HEK293 (cell line): ENCODE data around the gene PAX2.

Experiments used
- CTCF ChIA-PET: fragments of 350-600 bp; formaldehyde crosslinking; extraction: SDS; loops from one replicate; lab custom pipeline; 2021; ENCODE audit warnings: antibody characterized with exemption; lab: Yijun Ruan, JAX
- POLR2A ChIA-PET: fragments of 300-600 bp; formaldehyde crosslinking; extraction: SDS; loops from one replicate; lab custom pipeline; 2020; ENCODE audit warnings: antibody characterized with exemption, inconsistent platforms; lab: Yijun Ruan, JAX
- H3K27ac ChIP-seq: fragments of 200-500 bp; sonication (Bioruptor generic); 2 replicates; pipeline ENCODE4 v1.5.1; 2014; ENCODE audit warnings: low read depth, low read length, control low read depth, inconsistent platforms; ENCODE audit errors: extremely low read depth
- H3K36me3 ChIP-seq, 2 experiments: fragments of 200-500 bp in 1 of 2; sonication (Bioruptor generic) in 1 of 2; 1 replicate in 1 of 2; 2 replicates in 1 of 2; pipeline ENCODE4 v1.5.1; 2014 to 2017; ENCODE audit warnings: inconsistent platforms in 2 of 2, low read length in 2 of 2; ENCODE audit not compliant: control insufficient read depth in 2 of 2, insufficient read depth in 1 of 2
- H3K4me1 ChIP-seq: fragments of 200-500 bp; sonication (Bioruptor generic); 2 replicates; pipeline ENCODE4 v1.5.1; 2014; ENCODE audit warnings: mild to moderate bottlenecking, low read length, inconsistent platforms; ENCODE audit not compliant: control insufficient read depth, insufficient read depth
- H3K4me3 ChIP-seq: 2 replicates; pipeline ENCODE4 v1.5.1; 2011; ENCODE audit warnings: low read depth, mild to moderate bottlenecking, control low read depth, low read length, moderate library complexity
- H3K9me3 ChIP-seq: fragments of 200-500 bp; sonication (Bioruptor generic); 2 replicates; pipeline ENCODE4 v1.5.1; 2014; ENCODE audit warnings: low read depth, low read length, inconsistent platforms; ENCODE audit not compliant: control insufficient read depth, insufficient read depth
- ATF2 ChIP-seq: fragments of 450-650 bp; formaldehyde crosslinking; IDR thresholded peaks from 2 replicates; pipeline ENCODE4 v1.5.1; 2016; ENCODE audit warnings: missing biosample characterization, missing genetic modification characterization, low read depth
- BCL11B ChIP-seq: fragments of 450-650 bp; formaldehyde crosslinking; IDR thresholded peaks from 2 replicates; pipeline ENCODE4 v1.5.1; 2016; ENCODE audit warnings: low read depth, missing biosample characterization, missing genetic modification characterization
- HIC1 ChIP-seq: fragments of 450-650 bp; formaldehyde crosslinking; IDR thresholded peaks from 2 replicates; pipeline ENCODE4 v1.5.1; 2016; ENCODE audit warnings: missing biosample characterization, missing genetic modification characterization
- SALL2 ChIP-seq: fragments of 450-650 bp; formaldehyde crosslinking; IDR thresholded peaks from 2 replicates; pipeline ENCODE4 v1.5.0; 2017; ENCODE audit warnings: missing biosample characterization, mild to moderate bottlenecking, missing genetic modification characterization, borderline replicate concordance
- TCF7L2 ChIP-seq: IDR thresholded peaks from 2 replicates; pipeline ENCODE4 v1.6.1; 2011; ENCODE audit warnings: low read depth, mild to moderate bottlenecking, inconsistent platforms, low read length, moderate library complexity, borderline replicate concordance
- ZBTB10 ChIP-seq: fragments of 450-650 bp; formaldehyde crosslinking; IDR thresholded peaks from 2 replicates; pipeline ENCODE4 v1.5.1; 2016; ENCODE audit warnings: missing biosample characterization, missing genetic modification characterization
- ZBTB17 ChIP-seq: fragments of 450-650 bp; formaldehyde crosslinking; IDR thresholded peaks from 2 replicates; pipeline ENCODE4 v1.5.1; 2016; ENCODE audit warnings: missing biosample characterization, missing genetic modification characterization
- ZBTB7A ChIP-seq: fragments of 450-650 bp; formaldehyde crosslinking; IDR thresholded peaks from 2 replicates; pipeline ENCODE4 v1.5.1; 2016; ENCODE audit warnings: low read depth, missing biosample characterization, missing genetic modification characterization
- ZNF112 ChIP-seq: fragments of 450-650 bp; formaldehyde crosslinking; IDR thresholded peaks from 2 replicates; pipeline ENCODE4 v1.5.0; 2017; ENCODE audit warnings: missing biosample characterization, missing genetic modification characterization
- ZNF155 ChIP-seq: fragments of 450-650 bp; formaldehyde crosslinking; IDR thresholded peaks from 2 replicates; pipeline ENCODE4 v1.5.1; 2016; ENCODE audit warnings: missing biosample characterization, missing genetic modification characterization
- ZNF184 ChIP-seq: fragments of 450-650 bp; IDR thresholded peaks from 2 replicates; pipeline ENCODE4 v1.5.1; 2018; ENCODE audit warnings: missing biosample characterization, mild to moderate bottlenecking, missing genetic modification characterization
- ZNF2 ChIP-seq: fragments of 450-650 bp; formaldehyde crosslinking; IDR thresholded peaks from 2 replicates; pipeline ENCODE4 v1.5.1; 2016; ENCODE audit warnings: missing biosample characterization, missing genetic modification characterization
- ZNF302 ChIP-seq: fragments of 450-650 bp; formaldehyde crosslinking; IDR thresholded peaks from 2 replicates; pipeline ENCODE4 v1.5.1; 2016; ENCODE audit warnings: missing biosample characterization, missing genetic modification characterization, low read depth
- ZNF341 ChIP-seq: fragments of 450-650 bp; formaldehyde crosslinking; IDR thresholded peaks from 2 replicates; pipeline ENCODE4; 2016; ENCODE audit warnings: low read depth, missing biosample characterization, missing genetic modification characterization
- ZNF398 ChIP-seq: fragments of 450-650 bp; formaldehyde crosslinking; IDR thresholded peaks from 2 replicates; pipeline ENCODE4 v1.5.1; 2017; ENCODE audit warnings: missing biosample characterization, missing genetic modification characterization
- ZNF449 ChIP-seq: fragments of 450-650 bp; formaldehyde crosslinking; IDR thresholded peaks from 2 replicates; pipeline ENCODE4 v1.5.1; 2017; ENCODE audit warnings: missing biosample characterization, mild to moderate bottlenecking, missing genetic modification characterization, moderate library complexity
- ZNF521 ChIP-seq: fragments of 450-650 bp; formaldehyde crosslinking; IDR thresholded peaks from 2 replicates; pipeline ENCODE4 v1.5.1; 2017; ENCODE audit warnings: missing biosample characterization, mild to moderate bottlenecking, missing genetic modification characterization
- ZNF558 ChIP-seq: fragments of 450-650 bp; formaldehyde crosslinking; IDR thresholded peaks from 2 replicates; pipeline ENCODE4 v1.5.1; 2016; ENCODE audit warnings: missing biosample characterization, missing genetic modification characterization
- ZNF580 ChIP-seq: fragments of 450-650 bp; formaldehyde crosslinking; IDR thresholded peaks from 2 replicates; pipeline ENCODE4 v1.5.1; 2016; ENCODE audit warnings: missing biosample characterization, missing genetic modification characterization
- ZNF645 ChIP-seq: fragments of 450-650 bp; formaldehyde crosslinking; IDR thresholded peaks from 2 replicates; pipeline ENCODE4; 2016; ENCODE audit warnings: missing biosample characterization, missing genetic modification characterization
- ZNF677 ChIP-seq: fragments of 450-650 bp; IDR thresholded peaks from 2 replicates; pipeline ENCODE4 v1.5.0; 2018; ENCODE audit warnings: missing biosample characterization, mild to moderate bottlenecking, missing genetic modification characterization, moderate library complexity
- ZNF777 ChIP-seq: fragments of 450-650 bp; formaldehyde crosslinking; IDR thresholded peaks from 2 replicates; pipeline ENCODE4 v1.5.1; 2017; ENCODE audit warnings: missing biosample characterization, missing genetic modification characterization, borderline replicate concordance

The PAX2 gene

GRCh38 chr10:100723770-100724530 lies 21.4 kb upstream of the PAX2 start:
- TF ChIP-seq ATF2 (tag by site-specific recombination) (no peak), ZNF341 (tag by site-specific recombination) (0 out of 2 replicates have a peak, but pooled peaks have one; percentile 51), ZNF398 (tag by site-specific recombination) (0 out of 2 replicates have a peak, but pooled peaks have one; percentile 22), ZNF112 (tag by site-specific recombination) (no peak), TCF7L2 (peak; percentile 69)
- ChIA-PET CTCF (interaction anchor here (0.6 to 1.2 kb wide), 2 partner anchors 28 to 291 kb away, joined by 3 to 5 read pairs; no protein-coding TSS in a partner anchor), POLR2A (no interaction called here)
- Histone ChIP-seq H3K4me3 (no peak overlapping the region), H3K36me3 (no peaks in the 10 kb centered on the region), H3K4me1 (no peaks in the 10 kb centered on the region), H3K9me3 (no peaks in the 10 kb centered on the region), H3K27ac (no peak overlapping the region)

- CTCF ChIA-PET: interaction anchor here (0.7 to 1.2 kb wide), 2 partner anchors 53 to 290 kb away, joined by 3 read pairs; no protein-coding TSS in a partner anchor
- Histone ChIP-seq H3K4me3 (no peak overlapping the region), H3K4me1 (no peaks in the 10 kb centered on the region), H3K36me3 (no peaks in the 10 kb centered on the region), H3K9me3 (no peaks in the 10 kb centered on the region), H3K27ac (no peak overlapping the region)
- POLR2A ChIA-PET: no interaction called here
- TF ChIP-seq ZNF302 (tag by site-specific recombination) (no peak), ZNF2 (no peak), BCL11B (no peak), ZNF521 (no peak), ZBTB10 (tag by site-specific recombination) (no peak), ZBTB7A (tag by site-specific recombination) (no peak), ZNF184 (tag by site-specific recombination) (no peak), ZNF777 (tag by site-specific recombination) (no peak), HIC1 (tag by site-specific recombination) (no peak), ZNF449 (tag by site-specific recombination) (no peak), ZNF580 (tag by site-specific recombination) (no peak), SALL2 (tag by site-specific recombination) (no peak), ZNF677 (tag by site-specific recombination) (no peak), ZNF558 (tag by site-specific recombination) (no peak), ZNF155 (tag by site-specific recombination) (no peak), ZBTB17 (tag by site-specific recombination) (no peak), ZNF645 (tag by site-specific recombination) (no peak)
Measured at GRCh38 chr10:100724531-100725027, 20.8 kb upstream of the PAX2 start.
